SU-DHL-6 (cell line): ENCODE measurements around the gene BNC2.

Experiments
- EZH2phosphoT487 ChIP-seq: fragments of 200-600 bp; sonication (generic), shearing (Covaris generic); conservative IDR thresholded peaks from 2 replicates; pipeline ENCODE4 v1.6.1; 2018; ENCODE audit warnings: mild to moderate bottlenecking, antibody characterized with exemption, low read length, moderate library complexity, mixed read lengths
- TF ChIP-seq, protein P1 (sequence below): fragments of 200-600 bp; sonication (generic); IDR thresholded peaks from one replicate; pipeline ENCODE4 v1.5.1; 2017; ENCODE audit warnings: antibody characterized with exemption, mild to moderate bottlenecking, low read length, moderate library complexity; ENCODE audit not compliant: insufficient read depth, poor library complexity, severe bottlenecking

- TF ChIP-seq, protein P1, sequence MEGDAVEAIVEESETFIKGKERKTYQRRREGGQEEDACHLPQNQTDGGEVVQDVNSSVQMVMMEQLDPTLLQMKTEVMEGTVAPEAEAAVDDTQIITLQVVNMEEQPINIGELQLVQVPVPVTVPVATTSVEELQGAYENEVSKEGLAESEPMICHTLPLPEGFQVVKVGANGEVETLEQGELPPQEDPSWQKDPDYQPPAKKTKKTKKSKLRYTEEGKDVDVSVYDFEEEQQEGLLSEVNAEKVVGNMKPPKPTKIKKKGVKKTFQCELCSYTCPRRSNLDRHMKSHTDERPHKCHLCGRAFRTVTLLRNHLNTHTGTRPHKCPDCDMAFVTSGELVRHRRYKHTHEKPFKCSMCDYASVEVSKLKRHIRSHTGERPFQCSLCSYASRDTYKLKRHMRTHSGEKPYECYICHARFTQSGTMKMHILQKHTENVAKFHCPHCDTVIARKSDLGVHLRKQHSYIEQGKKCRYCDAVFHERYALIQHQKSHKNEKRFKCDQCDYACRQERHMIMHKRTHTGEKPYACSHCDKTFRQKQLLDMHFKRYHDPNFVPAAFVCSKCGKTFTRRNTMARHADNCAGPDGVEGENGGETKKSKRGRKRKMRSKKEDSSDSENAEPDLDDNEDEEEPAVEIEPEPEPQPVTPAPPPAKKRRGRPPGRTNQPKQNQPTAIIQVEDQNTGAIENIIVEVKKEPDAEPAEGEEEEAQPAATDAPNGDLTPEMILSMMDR: no peak
- TF ChIP-seq EZH2phosphoT487: no peak
These were observed 337.6 kb downstream of the BNC2 start for GRCh38 chr9:16532681-16533450.
